ENCODE data around the gene LRRC59. TPM values are rescaled to one million over a fixed set of nuclear protein-coding genes. Genes with fewer than 3 reads are reported as not detected.
A peak's percentile ranks its signal among the peaks of the same experiment; 100 is the strongest.

The LRRC59 gene
- total and polyA plus RNA-seq, 8 donors: 43.6 to 151 (median 54.3) TPM

GRCh38 chr17:50424246-50424995, 27.1 kb upstream of the LRRC59 start:
- no peaks in the 10 kb centered on the region for H3K9me3 ChIP-seq
- H3K4me3 ChIP-seq: no peak overlapping the region
- ATAC-seq: no peak
- H3K27ac ChIP-seq: peak overlapping the region; percentile 55 to 56
- H3K36me3 ChIP-seq: no peaks in the 10 kb centered on the region
- H3K4me1 ChIP-seq: peaks cover 20 to 71% of the 10 kb centered on the region in 2 donors
- TF ChIP-seq CTCF (IDR thresholded peaks at IDR 0.05): no peak
- DNase-seq: no peak
- intact Hi-C loops (cut with DNase I): no loop called here
- no peaks in the 10 kb centered on the region for H3K27me3 ChIP-seq

- ATAC-seq: peak; percentile 13
- H3K4me3 ChIP-seq: no peak overlapping the region
- peaks cover 20 to 68% of the 10 kb centered on the region in 2 donors for H3K4me1 ChIP-seq
These were observed 26.3 kb upstream of the LRRC59 start for GRCh38 chr17:50423553-50424159.

GRCh38 chr17:50422738-50423137, 25.4 kb upstream of the LRRC59 start:
- no peaks in the 10 kb centered on the region for H3K36me3 ChIP-seq
- no peak overlapping the region for H3K4me3 ChIP-seq
- intact Hi-C loops (cut with DNase I): no loop called here
- H3K27ac ChIP-seq: no peak overlapping the region
- H3K4me1 ChIP-seq: peaks cover 20 to 65% of the 10 kb centered on the region in 2 donors
- no peaks in the 10 kb centered on the region for H3K9me3 ChIP-seq
- H3K27me3 ChIP-seq: no peaks in the 10 kb centered on the region
- no peak for TF ChIP-seq CTCF (IDR thresholded peaks at IDR 0.05)
- ATAC-seq (no peak), DNase-seq (no peak)

More at GRCh38 chr17:50423553-50424159, 26.3 kb upstream of the LRRC59 start:
- peak in 2 of 4 donors; percentile 18 to 64 for DNase-seq
- no peak for TF ChIP-seq CTCF (IDR thresholded peaks at IDR 0.05)
- Histone ChIP-seq H3K27ac (peak overlapping the region; percentile 55 to 56), H3K36me3 (no peaks in the 10 kb centered on the region), H3K27me3 (no peaks in the 10 kb centered on the region), H3K9me3 (no peaks in the 10 kb centered on the region)
- intact Hi-C loops (cut with DNase I): no loop called here

GRCh38 chr17:50421308-50422051, 24.2 kb upstream of the LRRC59 start:
- Histone ChIP-seq H3K36me3 (no peaks in the 10 kb centered on the region), H3K4me1 (peaks cover 20 to 53% of the 10 kb centered on the region in 2 donors), H3K9me3 (no peaks in the 10 kb centered on the region), H3K27me3 (no peaks in the 10 kb centered on the region), H3K27ac (peak overlapping the region; percentile 45 to 72), H3K4me3 (peak overlapping the region in 1 of 2 donors; percentile 13)
- DNase-seq (no peak), ATAC-seq (no peak)
- intact Hi-C loops (cut with DNase I): no loop called here
- no peak for TF ChIP-seq CTCF (IDR thresholded peaks at IDR 0.05)
